ENCODE results near the gene MAS1.

Gene MAS1

GRCh38 chr6:159906400-159906799 is 15.6 kb downstream of the MAS1 start:
- DNase-seq (ENCODE audit: low spot score): no peak
- TF ChIP-seq, protein P1, sequence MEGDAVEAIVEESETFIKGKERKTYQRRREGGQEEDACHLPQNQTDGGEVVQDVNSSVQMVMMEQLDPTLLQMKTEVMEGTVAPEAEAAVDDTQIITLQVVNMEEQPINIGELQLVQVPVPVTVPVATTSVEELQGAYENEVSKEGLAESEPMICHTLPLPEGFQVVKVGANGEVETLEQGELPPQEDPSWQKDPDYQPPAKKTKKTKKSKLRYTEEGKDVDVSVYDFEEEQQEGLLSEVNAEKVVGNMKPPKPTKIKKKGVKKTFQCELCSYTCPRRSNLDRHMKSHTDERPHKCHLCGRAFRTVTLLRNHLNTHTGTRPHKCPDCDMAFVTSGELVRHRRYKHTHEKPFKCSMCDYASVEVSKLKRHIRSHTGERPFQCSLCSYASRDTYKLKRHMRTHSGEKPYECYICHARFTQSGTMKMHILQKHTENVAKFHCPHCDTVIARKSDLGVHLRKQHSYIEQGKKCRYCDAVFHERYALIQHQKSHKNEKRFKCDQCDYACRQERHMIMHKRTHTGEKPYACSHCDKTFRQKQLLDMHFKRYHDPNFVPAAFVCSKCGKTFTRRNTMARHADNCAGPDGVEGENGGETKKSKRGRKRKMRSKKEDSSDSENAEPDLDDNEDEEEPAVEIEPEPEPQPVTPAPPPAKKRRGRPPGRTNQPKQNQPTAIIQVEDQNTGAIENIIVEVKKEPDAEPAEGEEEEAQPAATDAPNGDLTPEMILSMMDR (IDR thresholded peaks at IDR 0.05; ENCODE audit: extremely low read depth, missing control alignments): no peak

DNA sequence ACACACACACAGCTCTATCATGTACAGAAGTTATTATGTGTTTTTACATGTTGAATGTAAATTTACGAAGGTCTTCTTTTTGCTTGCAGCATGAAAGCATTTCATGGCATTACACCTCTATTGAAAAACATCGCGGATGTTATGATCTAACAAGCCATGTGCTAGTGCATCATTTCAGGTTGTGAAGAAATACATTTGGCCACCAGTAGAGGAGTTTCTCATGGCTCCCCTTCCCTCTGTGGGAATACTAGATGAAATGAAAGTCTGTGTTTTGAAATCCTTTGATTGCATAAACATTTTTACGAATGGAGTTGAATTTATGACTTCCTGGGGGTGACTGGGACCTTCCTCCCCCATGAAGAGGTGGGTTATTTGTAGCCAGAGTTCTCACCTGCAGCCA is 17.7 kb downstream of the MAS1 start:
- no peak for DNase-seq (ENCODE audit: low spot score)
- TF ChIP-seq, protein P1 (IDR thresholded peaks at IDR 0.05; ENCODE audit: extremely low read depth, missing control alignments): no peak

- TF ChIP-seq, protein P1 (IDR thresholded peaks at IDR 0.05; ENCODE audit: extremely low read depth, missing control alignments): no peak
- no peak for DNase-seq (ENCODE audit: low spot score)
These were observed 18.2 kb downstream of the MAS1 start for GRCh38 chr6:159908979-159909378.

- TF ChIP-seq, protein P1 (IDR thresholded peaks at IDR 0.05; ENCODE audit: extremely low read depth, missing control alignments): no peak
- DNase-seq (ENCODE audit: low spot score): no peak
These were observed 19.6 kb downstream of the MAS1 start for GRCh38 chr6:159910342-159910741.

GRCh38 chr6:159913375-159913774 is 22.6 kb downstream of the MAS1 start:
- TF ChIP-seq, protein P1 (IDR thresholded peaks at IDR 0.05; ENCODE audit: extremely low read depth, missing control alignments): no peak
- DNase-seq (ENCODE audit: low spot score): no peak

DNA sequence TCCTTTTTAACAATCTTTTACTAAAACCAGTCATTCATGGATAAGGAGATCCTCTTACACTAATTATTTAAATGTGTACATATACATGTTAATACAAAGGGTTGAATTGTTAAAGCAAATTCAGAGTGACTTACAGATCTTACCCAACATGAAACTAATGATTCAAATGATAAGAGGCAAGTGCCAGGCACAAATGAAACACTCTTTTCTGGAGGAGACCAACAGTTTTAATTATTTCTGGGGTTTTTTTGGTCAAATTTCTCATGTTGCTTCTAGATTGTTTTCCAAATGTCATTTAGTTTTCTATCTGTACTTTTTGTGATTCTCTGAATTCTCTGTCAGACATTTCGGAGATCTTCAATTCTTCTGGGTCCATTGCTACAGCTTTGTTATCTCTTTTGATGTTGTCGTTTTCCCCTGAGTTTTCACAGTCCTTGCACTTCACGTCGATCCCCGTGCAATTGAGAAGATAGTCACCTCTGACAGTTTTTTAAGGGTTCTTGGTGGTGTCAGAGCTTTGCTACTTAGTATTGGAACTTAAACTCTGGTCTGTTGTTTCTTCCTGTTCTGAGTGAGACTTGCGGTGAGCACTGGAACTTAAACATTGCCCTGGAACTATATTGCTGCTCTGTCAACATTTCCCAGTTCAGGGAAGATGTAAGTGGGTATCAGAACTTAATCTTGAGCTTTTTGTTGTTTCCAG is 23.2 kb downstream of the MAS1 start:
- no peak for DNase-seq (ENCODE audit: low spot score)
- TF ChIP-seq, protein P1 (IDR thresholded peaks at IDR 0.05; ENCODE audit: extremely low read depth, missing control alignments): no peak

- DNase-seq (ENCODE audit: low spot score): no peak
- TF ChIP-seq, protein P1 (IDR thresholded peaks at IDR 0.05; ENCODE audit: extremely low read depth, missing control alignments): no peak
These were observed 23.8 kb downstream of the MAS1 start for GRCh38 chr6:159914565-159914923.

Data from GM20000 (cell line).